Mucosa of descending colon (tissue), 3 donors: ENCODE results near the gene C11orf21. TPM values are rescaled to one million over a fixed set of nuclear protein-coding genes. Genes with fewer than 3 reads are reported as not detected.

Experiments
- ATAC-seq: fragments of 200-7000 bp; cut with Tn5 transposase; one replicate; pipeline ENCODE4 v1.9.1; 2020; ENCODE audit warnings: mild to moderate bottlenecking, moderate library complexity
- DNase-seq, 3 donors: peaks; one replicate each; pipeline ENCODE4 v3.0.0-alpha.2; 2020
- H3K36me3 ChIP-seq: fragments of 200-600 bp; one replicate; pipeline ENCODE4 v1.8.0; 2021; ENCODE audit warnings: low read depth, mild to moderate bottlenecking
- H3K4me1 ChIP-seq: fragments of 200-600 bp; one replicate; pipeline ENCODE4 v1.8.0; 2021; ENCODE audit warnings: low read depth, mild to moderate bottlenecking
- H3K4me3 ChIP-seq: fragments of 200-600 bp; one replicate; pipeline ENCODE4 v1.8.0; 2021; ENCODE audit warnings: mild to moderate bottlenecking
- H3K9me3 ChIP-seq: fragments of 200-600 bp; one replicate; pipeline ENCODE4 v1.8.0; 2021; ENCODE audit warnings: mild to moderate bottlenecking
- intact Hi-C, 2 donors: fragments of 100-400 bp; cut with DNase I in 1 of 2; cut with micrococcal nuclease in 1 of 2; formaldehyde crosslinking; loops; one replicate each; pipeline versions ENCODE4 v1.11.0 to v1.11.1; 2022; cut with DNase I, micrococcal nuclease
- total RNA-seq, 3 donors: library from RNA; stranded (reverse); fragmentation: NEBNext Ultra II Directional in 2 of 3; extraction: Animal tissue kit (Norgen Biotek cat#: 25700) in 2 of 3; gene quantifications; one replicate each; pipeline versions ENCODE4 v1.2.1 to v1.2.4, GENCODE V29; 2021 to 2023
- TF ChIP-seq, protein P1 (sequence below): fragments of 200-600 bp; IDR thresholded peaks from one replicate; pipeline ENCODE4 v1.8.0; 2022; ENCODE audit warnings: antibody characterized with exemption, mild to moderate bottlenecking
- donor health status: DM: no; HTN: no; CAD: no; lungs with moderate emphysema.
- donor health status: DM: no; HTN: no; CAD: no.
- donor health status: DM: no; HTN: yes; CAD: no.

Gene C11orf21
- total RNA-seq, 3 donors from 2014 or later, result 0.35 to 2.3 (median 1.9) TPM

DNA sequence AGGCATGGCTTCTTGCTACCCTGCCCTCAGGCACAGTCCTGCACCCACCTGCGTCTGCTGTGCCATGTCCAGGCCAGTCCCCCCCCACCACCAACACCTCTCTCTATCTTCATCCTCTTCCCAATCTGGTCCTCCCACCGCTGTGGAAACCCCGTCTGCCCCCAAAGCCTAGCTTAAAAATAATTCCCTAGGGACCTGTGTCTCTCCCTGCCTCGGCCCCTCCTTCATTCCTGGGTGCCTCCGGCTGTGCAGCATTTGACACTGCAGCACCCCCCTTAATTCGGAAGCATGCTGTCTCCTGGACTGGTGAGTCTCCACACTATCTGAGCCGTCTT, 28.8 kb downstream of the C11orf21 start:
- no peaks in the 10 kb centered on the region for H3K9me3 ChIP-seq
- H3K4me3 ChIP-seq, result no peak overlapping the region
- ATAC-seq, result no peak
- peak in 1 of 3 donors; percentile 5 for DNase-seq
- H3K4me1 ChIP-seq, result peaks cover 32% of the 10 kb centered on the region
- no peaks in the 10 kb centered on the region for H3K36me3 ChIP-seq
- intact Hi-C loops, result no loop called here
- TF ChIP-seq, protein P1, sequence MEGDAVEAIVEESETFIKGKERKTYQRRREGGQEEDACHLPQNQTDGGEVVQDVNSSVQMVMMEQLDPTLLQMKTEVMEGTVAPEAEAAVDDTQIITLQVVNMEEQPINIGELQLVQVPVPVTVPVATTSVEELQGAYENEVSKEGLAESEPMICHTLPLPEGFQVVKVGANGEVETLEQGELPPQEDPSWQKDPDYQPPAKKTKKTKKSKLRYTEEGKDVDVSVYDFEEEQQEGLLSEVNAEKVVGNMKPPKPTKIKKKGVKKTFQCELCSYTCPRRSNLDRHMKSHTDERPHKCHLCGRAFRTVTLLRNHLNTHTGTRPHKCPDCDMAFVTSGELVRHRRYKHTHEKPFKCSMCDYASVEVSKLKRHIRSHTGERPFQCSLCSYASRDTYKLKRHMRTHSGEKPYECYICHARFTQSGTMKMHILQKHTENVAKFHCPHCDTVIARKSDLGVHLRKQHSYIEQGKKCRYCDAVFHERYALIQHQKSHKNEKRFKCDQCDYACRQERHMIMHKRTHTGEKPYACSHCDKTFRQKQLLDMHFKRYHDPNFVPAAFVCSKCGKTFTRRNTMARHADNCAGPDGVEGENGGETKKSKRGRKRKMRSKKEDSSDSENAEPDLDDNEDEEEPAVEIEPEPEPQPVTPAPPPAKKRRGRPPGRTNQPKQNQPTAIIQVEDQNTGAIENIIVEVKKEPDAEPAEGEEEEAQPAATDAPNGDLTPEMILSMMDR, result no peak

DNA sequence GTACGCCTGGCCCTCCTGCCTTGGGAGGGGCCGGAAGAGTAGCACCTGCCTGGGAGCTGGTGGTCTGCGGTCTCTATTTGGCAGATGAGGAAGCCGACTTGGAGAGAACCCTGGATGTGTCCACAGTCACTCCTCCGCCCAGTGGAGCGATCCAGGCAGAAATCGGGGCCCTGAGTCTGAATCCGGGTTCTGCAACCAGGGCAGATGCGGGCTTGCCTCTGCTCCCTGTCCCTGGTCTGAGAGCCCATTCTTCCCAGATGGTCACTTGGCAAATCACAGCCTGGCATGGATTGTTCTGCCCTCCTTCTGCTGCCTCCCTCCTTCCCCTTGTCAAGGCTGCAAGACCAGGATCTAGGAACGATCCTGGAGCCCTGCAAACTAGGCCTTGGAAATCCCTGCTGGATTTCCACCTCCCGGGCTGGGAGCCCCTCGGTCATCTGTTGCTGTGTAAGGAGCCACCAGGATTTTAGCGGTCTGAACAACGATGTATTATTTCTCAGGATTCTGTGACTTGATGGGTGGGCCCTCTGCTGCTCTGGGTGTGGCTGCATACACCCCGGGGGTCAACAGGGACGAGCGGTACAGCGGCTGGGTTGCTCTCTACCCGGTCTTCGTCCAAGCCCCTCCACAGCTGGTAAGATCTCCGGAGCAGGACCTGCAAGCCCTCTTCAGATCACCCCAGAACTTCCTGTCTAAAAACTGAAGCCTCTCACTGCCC, 29.3 kb downstream of the C11orf21 start:
- ATAC-seq (no peak), DNase-seq (peak in 2 of 3 donors; percentile 1 to 25)
- no peak overlapping the region for H3K4me3 ChIP-seq
- TF ChIP-seq, protein P1, result no peak
- intact Hi-C loops, result no loop called here
- H3K9me3 ChIP-seq, result no peaks in the 10 kb centered on the region
- no peaks in the 10 kb centered on the region for H3K36me3 ChIP-seq
- H3K4me1 ChIP-seq, result peaks cover 32% of the 10 kb centered on the region

DNA sequence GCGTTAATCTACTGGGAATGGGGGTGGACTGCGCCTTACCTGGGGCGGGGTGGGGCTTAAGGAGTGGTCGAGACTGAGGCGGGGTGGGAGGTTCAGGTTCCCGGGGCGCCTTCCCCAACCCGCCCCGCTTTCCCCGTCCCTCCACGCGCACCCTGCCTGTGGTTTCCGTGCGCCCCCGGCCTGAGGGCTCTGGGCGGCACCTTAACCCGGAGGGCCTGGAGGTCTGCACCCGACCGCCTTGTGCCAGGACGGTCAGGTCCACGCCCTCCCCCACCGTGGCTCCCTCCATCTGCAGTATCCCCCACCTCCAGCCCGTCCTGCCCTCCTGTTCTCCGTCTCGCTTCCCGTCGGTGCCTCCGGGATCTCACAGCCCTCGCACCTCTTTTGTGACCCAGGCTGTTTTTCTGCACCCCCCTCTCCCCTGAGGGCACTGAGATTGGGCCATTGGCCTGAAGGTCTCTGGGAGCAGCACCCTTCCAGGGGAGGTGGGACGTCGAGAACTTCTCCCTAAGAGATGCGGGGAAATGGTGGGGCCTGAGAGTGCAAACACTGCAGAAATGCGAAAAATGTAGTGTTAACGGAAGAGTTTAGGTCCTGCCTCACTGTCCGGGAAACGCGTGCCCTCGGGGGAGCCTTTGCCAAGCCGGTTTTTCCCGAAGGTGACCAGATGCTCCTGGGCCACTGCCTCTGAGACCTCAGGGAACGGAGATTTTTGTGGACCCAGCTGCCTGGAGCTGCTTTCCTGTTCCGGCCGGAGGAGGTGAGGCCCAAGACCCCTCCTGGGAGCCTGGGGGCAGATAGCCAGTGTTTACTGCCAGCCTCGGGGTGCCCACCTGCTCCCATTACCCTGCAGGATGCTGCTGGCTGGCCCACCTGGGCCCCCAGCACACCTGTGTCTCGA, 30.1 kb downstream of the C11orf21 start:
- H3K9me3 ChIP-seq, result no peaks in the 10 kb centered on the region
- intact Hi-C loops, result no loop called here
- ATAC-seq (no peak), DNase-seq (peak in 1 of 3 donors; percentile 43)
- peaks cover 32% of the 10 kb centered on the region for H3K4me1 ChIP-seq
- no peaks in the 10 kb centered on the region for H3K36me3 ChIP-seq
- no peak overlapping the region for H3K4me3 ChIP-seq
- TF ChIP-seq, protein P1, result no peak

DNA sequence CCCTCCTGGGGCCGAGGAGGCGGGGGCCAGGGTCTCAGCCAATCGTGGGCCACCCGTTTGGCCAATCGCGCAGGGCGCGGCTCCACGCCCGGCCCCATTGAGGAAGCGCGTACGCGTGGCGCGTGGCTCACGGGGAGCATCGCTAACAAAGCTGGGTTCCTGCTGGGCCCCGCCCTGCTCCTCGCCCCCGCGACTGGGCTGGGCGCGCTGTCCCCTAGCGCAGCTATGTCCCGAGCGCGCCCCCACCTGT, 30.7 kb downstream of the C11orf21 start:
- ATAC-seq, result peak; percentile 15
- Histone ChIP-seq H3K36me3 (no peaks in the 10 kb centered on the region), H3K4me1 (peaks cover 32% of the 10 kb centered on the region), H3K9me3 (no peaks in the 10 kb centered on the region), H3K4me3 (no peak overlapping the region)
- TF ChIP-seq, protein P1, result no peak
- peak in 2 of 3 donors; percentile 36 to 66 for DNase-seq
- intact Hi-C loops, result no loop called here

DNA sequence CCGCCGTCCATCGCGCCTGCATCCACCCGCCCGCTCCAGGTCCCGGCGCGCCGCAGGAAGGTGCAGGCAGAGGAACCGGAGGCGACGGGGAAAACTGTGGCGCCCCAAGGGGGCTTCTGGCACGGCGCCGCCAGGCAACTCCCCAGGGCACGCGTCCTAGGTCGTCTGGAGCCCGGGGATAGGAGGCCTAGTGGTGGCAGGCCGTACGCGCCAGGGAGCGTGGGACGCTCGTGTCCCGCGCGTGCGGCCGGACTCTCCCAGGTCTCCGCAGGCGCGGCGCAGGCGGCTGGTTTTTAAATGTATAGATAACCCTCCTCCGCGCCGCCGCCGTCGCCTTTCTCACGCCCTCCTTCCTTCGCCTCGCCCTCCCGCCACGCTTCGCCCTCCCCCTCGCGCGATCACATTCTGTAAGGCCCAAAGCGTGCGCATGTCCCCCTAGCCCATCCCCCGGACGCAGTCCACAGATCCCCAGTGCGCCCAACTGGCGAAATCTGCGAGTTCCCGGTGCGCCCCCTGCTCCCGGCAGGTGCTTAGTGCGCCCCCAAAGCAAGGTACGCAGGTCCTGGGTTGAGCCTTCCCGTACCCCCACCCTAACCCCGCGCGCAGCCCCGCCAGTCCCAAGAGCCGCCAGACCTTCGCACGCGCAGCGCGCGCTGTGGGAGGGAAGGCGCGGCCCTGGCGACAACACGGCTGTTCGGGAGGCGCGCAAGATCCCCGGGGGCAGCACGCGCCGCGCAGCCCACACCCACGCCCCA, 31.2 kb downstream of the C11orf21 start, which contains the start of gene ASCL2:
Gene ASCL2, minus strand, starts transcription at position 267 of the 755 bp plus-strand sequence. Its CDS starts 256 bp downstream, at position 11.
- TF ChIP-seq, protein P1, result no peak
- DNase-seq (peak in 2 of 3 donors; percentile 23 to 63), ATAC-seq (peak; percentile 28)
- Histone ChIP-seq H3K4me1 (peaks cover 32% of the 10 kb centered on the region), H3K4me3 (no peak within 1 kb of the TSS), H3K9me3 (no peaks in the 10 kb centered on the region), H3K36me3 (no peaks in the 10 kb centered on the region)
- intact Hi-C loops, result no loop called here
